ENCODE data around the gene SDCCAG8.

The SDCCAG8 gene

DNA sequence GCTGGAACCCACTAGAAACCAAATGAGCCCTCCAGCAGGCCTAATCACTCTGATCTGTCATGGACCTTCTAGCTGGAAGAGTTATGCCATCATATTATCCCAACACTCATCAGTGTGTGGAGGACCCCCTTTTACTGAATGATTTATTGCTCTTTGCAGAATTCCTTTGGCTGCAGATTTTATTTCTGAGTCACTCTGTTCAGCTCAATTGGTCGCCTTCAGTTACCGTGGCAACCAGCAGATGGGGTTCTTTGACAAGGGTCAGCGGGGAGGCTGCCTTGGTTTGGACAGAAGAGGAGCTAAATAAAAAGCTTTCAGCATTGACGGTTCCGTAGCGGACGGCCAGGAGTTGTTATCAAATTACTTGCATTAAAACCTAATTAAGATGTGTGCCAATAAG, 220.1 kb downstream of the SDCCAG8 start:
- Histone ChIP-seq H3K79me2 (no peaks in the 10 kb centered on the region), H3K27ac (no peak overlapping the region), H3K4me1 (no peaks in the 10 kb centered on the region), H3K27me3 (ENCODE audit: control insufficient read depth, insufficient read depth, low read length) (no peaks in the 10 kb centered on the region), H3K4me2 (ENCODE audit: low read length) (no peak overlapping the region), H3K9me3 (ENCODE audit: control insufficient read depth, low read length) (no peaks in the 10 kb centered on the region), H3K4me3 (ENCODE audit: low read depth, low read length) (no peak overlapping the region), H3K9ac (no peak overlapping the region), H2AFZ (no peak overlapping the region), H3K36me3 (ENCODE audit: control insufficient read depth, insufficient read depth, low read length) (no peaks in the 10 kb centered on the region)
- peak; percentile 41 for TF ChIP-seq CTCF (IDR thresholded peaks at IDR 0.05)

DNA sequence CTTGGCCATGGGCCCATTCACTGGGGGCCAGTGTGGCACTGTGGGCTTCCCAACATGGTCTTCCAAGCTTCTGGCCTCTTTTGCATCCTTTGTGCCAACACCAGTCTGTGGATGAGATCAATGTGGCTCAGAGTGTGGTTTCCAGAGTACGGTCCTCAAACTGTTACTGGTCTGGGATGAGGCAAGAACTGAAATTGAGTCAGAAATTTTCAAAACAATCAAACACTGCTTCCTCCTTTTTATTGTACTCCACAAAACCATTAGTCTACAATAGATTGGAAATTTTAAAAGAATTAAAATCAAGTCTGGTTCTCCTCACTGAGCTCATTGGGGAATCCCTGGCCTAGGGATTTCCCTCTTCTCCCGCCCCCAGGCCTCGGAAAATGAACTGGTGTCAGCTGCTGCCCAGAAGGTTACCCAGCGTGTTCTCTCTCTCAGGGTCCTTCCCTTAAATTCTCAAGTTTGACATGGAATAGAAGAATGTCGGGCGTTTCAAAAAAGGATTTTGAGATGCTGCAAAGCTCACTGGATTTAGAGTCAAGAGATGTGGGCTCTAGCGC, 222.0 kb downstream of the SDCCAG8 start:
- Histone ChIP-seq H3K4me2 (ENCODE audit: low read length) (no peak overlapping the region), H3K4me1 (no peaks in the 10 kb centered on the region), H3K9me3 (ENCODE audit: control insufficient read depth, low read length) (no peaks in the 10 kb centered on the region), H3K4me3 (ENCODE audit: low read depth, low read length) (no peak overlapping the region), H2AFZ (no peak overlapping the region), H3K27me3 (ENCODE audit: control insufficient read depth, insufficient read depth, low read length) (no peaks in the 10 kb centered on the region), H3K9ac (no peak overlapping the region), H3K36me3 (ENCODE audit: control insufficient read depth, insufficient read depth, low read length) (no peaks in the 10 kb centered on the region), H3K27ac (no peak overlapping the region), H3K79me2 (no peaks in the 10 kb centered on the region)
- TF ChIP-seq CTCF (IDR thresholded peaks at IDR 0.05) = no peak

GRCh38 chr1:243481101-243481500, 225.3 kb downstream of the SDCCAG8 start:
- Histone ChIP-seq H3K79me2 (no peaks in the 10 kb centered on the region), H3K4me3 (ENCODE audit: low read depth, low read length) (no peak overlapping the region), H3K27me3 (ENCODE audit: control insufficient read depth, insufficient read depth, low read length) (no peaks in the 10 kb centered on the region), H3K4me1 (no peaks in the 10 kb centered on the region), H3K27ac (no peak overlapping the region), H3K4me2 (ENCODE audit: low read length) (no peak overlapping the region), H2AFZ (no peak overlapping the region), H3K9me3 (ENCODE audit: control insufficient read depth, low read length) (no peaks in the 10 kb centered on the region), H3K9ac (no peak overlapping the region), H3K36me3 (ENCODE audit: control insufficient read depth, insufficient read depth, low read length) (no peaks in the 10 kb centered on the region)
- TF ChIP-seq CTCF (IDR thresholded peaks at IDR 0.05) = no peak

GRCh38 chr1:243482141-243483022, 226.5 kb downstream of the SDCCAG8 start:
- no peak for TF ChIP-seq CTCF (IDR thresholded peaks at IDR 0.05)
- Histone ChIP-seq H3K79me2 (no peaks in the 10 kb centered on the region), H3K4me2 (ENCODE audit: low read length) (peak overlapping the region; percentile 49), H3K4me3 (ENCODE audit: low read depth, low read length) (no peak overlapping the region), H2AFZ (peak overlapping the region; percentile 39), H3K9me3 (ENCODE audit: control insufficient read depth, low read length) (no peaks in the 10 kb centered on the region), H3K27ac (no peak overlapping the region), H3K36me3 (ENCODE audit: control insufficient read depth, insufficient read depth, low read length) (no peaks in the 10 kb centered on the region), H3K4me1 (no peaks in the 10 kb centered on the region), H3K27me3 (ENCODE audit: control insufficient read depth, insufficient read depth, low read length) (no peaks in the 10 kb centered on the region), H3K9ac (no peak overlapping the region)
